ENCODE data around the gene MYG1.

- TF ChIP-seq CTCF (IDR thresholded peaks at IDR 0.05; ENCODE audit: poor library complexity) (no peak), EZH2 (IDR thresholded peaks at IDR 0.05; ENCODE audit: borderline replicate concordance) (no peak)
Measured at GRCh38 chr12:53253298-53253697, 46.2 kb upstream of the MYG1 start.
